CD14-positive monocyte (primary cell): ENCODE measurements around the gene CNP. TPM values are rescaled to one million over a fixed set of nuclear protein-coding genes. Genes with fewer than 3 reads are reported as not detected.
A peak's percentile ranks its signal among the peaks of the same experiment; 100 is the strongest.
"Not testable (repeated sequence)": the region's sequence is repeated elsewhere in the genome, so short reads cannot be mapped to it uniquely, and the experiment has no call there.

ENCODE experiments used
- DNase-seq, 3 donors: peaks; one replicate each; pipeline ENCODE4 v3.0.0-alpha.2; 2011 to 2022
- H2AFZ ChIP-seq: 2 replicates; pipeline ENCODE4 v1.6.0; 2012; ENCODE audit warnings: mild to moderate bottlenecking, low read depth, low read length, inconsistent platforms; ENCODE audit not compliant: insufficient read depth, poor library complexity, severe bottlenecking
- H3K27ac ChIP-seq, 2 donors: 1 replicate in 1 of 2; 2 replicates in 1 of 2; pipeline ENCODE4 v1.5.1; 2012 to 2013; ENCODE audit warnings: low read length in 2 of 2, control low read depth in 1 of 2, inconsistent platforms in 1 of 2, low read depth in 1 of 2, mild to moderate bottlenecking in 1 of 2
- H3K27me3 ChIP-seq, 2 donors: one replicate each; pipeline versions ENCODE4 v1.6.0 to v1.6.1; 2011 to 2013; ENCODE audit warnings: low read length in 2 of 2; ENCODE audit not compliant: control insufficient read depth in 2 of 2, insufficient read depth in 2 of 2
- H3K36me3 ChIP-seq, 2 donors: replicated peaks in 1 of 2; 1 replicate in 1 of 2; 2 replicates in 1 of 2; pipeline versions ENCODE4 v1.5.1 to v1.6.1; 2012 to 2013; ENCODE audit warnings: low read length in 2 of 2, control low read depth in 1 of 2, inconsistent platforms in 1 of 2, mild to moderate bottlenecking in 1 of 2; ENCODE audit not compliant: insufficient read depth in 2 of 2, control insufficient read depth in 1 of 2
- H3K4me1 ChIP-seq, 2 donors: 1 replicate in 1 of 2; 2 replicates in 1 of 2; pipeline versions ENCODE4 v1.5.1 to v1.6.1; 2012 to 2013; ENCODE audit warnings: low read length in 2 of 2, control low read depth in 1 of 2, inconsistent platforms in 1 of 2, mild to moderate bottlenecking in 1 of 2, moderate library complexity in 1 of 2; ENCODE audit not compliant: insufficient read depth in 2 of 2, control insufficient read depth in 1 of 2
- H3K4me2 ChIP-seq: replicated peaks from 2 replicates; pipeline ENCODE3; 2012; ENCODE audit warnings: low read length, moderate library complexity, mild to moderate bottlenecking; ENCODE audit not compliant: poor library complexity, severe bottlenecking; ENCODE audit errors: extremely low read depth
- H3K4me3 ChIP-seq, 3 experiments: fragments of 200-600 bp in 1 of 3; sonication (generic) in 1 of 3; replicated peaks in 1 of 3; 1 replicate in 2 of 3; 2 replicates in 1 of 3; pipeline ENCODE4 v1.5.1; 2011 to 2013; ENCODE audit warnings: low read length in 3 of 3, mild to moderate bottlenecking in 3 of 3, control low read depth in 2 of 3, low read depth in 2 of 3, inconsistent platforms in 1 of 3, moderate library complexity in 1 of 3
- H3K79me2 ChIP-seq: 2 replicates; pipeline ENCODE4 v1.6.0; 2012; ENCODE audit warnings: mild to moderate bottlenecking, control low read depth, inconsistent platforms, low read length, moderate library complexity; ENCODE audit not compliant: insufficient read depth
- H3K9ac ChIP-seq: 2 replicates; pipeline ENCODE4 v1.6.0; 2017; ENCODE audit warnings: low read length, mild to moderate bottlenecking; ENCODE audit not compliant: insufficient read depth, poor library complexity, severe bottlenecking
- H3K9me3 ChIP-seq, 2 donors: replicated peaks in 1 of 2; 1 replicate in 1 of 2; 2 replicates in 1 of 2; pipeline versions ENCODE4 v1.5.1 to v1.6.1; 2012 to 2013; ENCODE audit warnings: low read length in 2 of 2, control low read depth in 1 of 2; ENCODE audit not compliant: control insufficient read depth in 1 of 2, insufficient read depth in 1 of 2
- H4K20me1 ChIP-seq: 2 replicates; pipeline ENCODE4 v1.6.0; 2012; ENCODE audit warnings: mild to moderate bottlenecking, low read length, control low read depth, moderate library complexity; ENCODE audit not compliant: insufficient read depth
- H3K27ac Mint-ChIP-seq, 7 donors: one replicate each; pipeline ENCODE4 v1.8.0; 2020; ENCODE audit warnings: mild to moderate bottlenecking in 7 of 7, mixed read lengths in 7 of 7, moderate library complexity in 6 of 7, inconsistent platforms in 2 of 7
- H3K27me3 Mint-ChIP-seq, 3 donors: one replicate each; pipeline ENCODE4 v1.8.0; 2021 to 2022; ENCODE audit warnings: low read depth in 3 of 3, mild to moderate bottlenecking in 3 of 3, mixed read lengths in 3 of 3, moderate library complexity in 3 of 3, inconsistent platforms in 1 of 3
- H3K36me3 Mint-ChIP-seq, 2 donors: one replicate each; pipeline ENCODE4 v1.8.0; 2020; ENCODE audit warnings: mixed read lengths in 2 of 2, inconsistent platforms in 1 of 2, mild to moderate bottlenecking in 1 of 2
- H3K4me1 Mint-ChIP-seq: one replicate; pipeline ENCODE4 v1.8.0; 2020; ENCODE audit warnings: mild to moderate bottlenecking, mixed read lengths
- H3K4me3 Mint-ChIP-seq, 2 donors: one replicate each; pipeline ENCODE4 v1.8.0; 2020; ENCODE audit warnings: mild to moderate bottlenecking in 2 of 2, mixed read lengths in 2 of 2, moderate library complexity in 1 of 2
- H3K9me3 Mint-ChIP-seq, 7 donors: one replicate each; pipeline ENCODE4 v1.8.0; 2020 to 2022; ENCODE audit warnings: mixed read lengths in 7 of 7, mild to moderate bottlenecking in 6 of 7, moderate library complexity in 6 of 7, inconsistent platforms in 2 of 7
- WGBS: methylation state at CpG from one replicate; pipeline ENCODE4 v1.1.5; 2013; ENCODE audit warnings: missing lambda C conversion rate; ENCODE audit not compliant: insufficient coverage; 5-methylcytosine and 5-hydroxymethylcytosine counted together
- intact Hi-C, 2 donors: fragments of 100-400 bp; cut with micrococcal nuclease; formaldehyde crosslinking; loops; one replicate each; pipeline versions ENCODE4 v1.15.0 to v1.15.1; 2023
- polyA plus RNA-seq, 3 donors: library from polyadenylated mRNA; depleted of rRNA in 1 of 3; unstranded in 2 of 3; stranded (reverse) in 1 of 3; fragments of 300-500 nt in 2 of 3; fragments of >200 nt in 1 of 3; fragmentation: Illumina TruSeq in 2 of 3; gene quantifications; 1 replicate in 2 of 3; 2 replicates in 1 of 3; pipeline ENCODE4 v1.2.3, GENCODE V29; 2012 to 2021
- TF ChIP-seq, protein P1 (sequence below): fragments of 200-600 bp; IDR thresholded peaks from one replicate; pipeline ENCODE4 v1.8.0; 2022; ENCODE audit warnings: antibody characterized with exemption, mild to moderate bottlenecking

Gene CNP
- polyA plus RNA-seq, 3 donors = 19.0 to 50.2 (median 47.0) TPM

DNA sequence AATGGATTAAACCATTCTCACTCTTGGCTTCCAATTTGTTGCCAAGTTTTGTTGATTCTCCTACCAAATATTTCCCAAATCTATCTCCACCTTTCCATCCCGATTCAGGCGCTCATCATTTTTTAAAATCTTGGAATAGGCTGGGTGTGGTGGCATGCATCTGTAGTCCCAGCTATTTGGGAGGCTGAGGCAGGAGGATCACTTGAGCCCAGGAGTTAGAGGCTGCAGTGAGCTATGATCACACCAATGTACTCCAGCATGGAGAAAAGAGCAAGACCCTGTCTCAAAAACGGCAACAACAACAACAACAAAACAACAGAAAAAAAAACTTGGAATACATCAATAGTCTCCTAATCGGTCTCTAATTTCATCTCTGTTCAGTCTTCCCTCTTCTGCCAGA is 52.4 kb downstream of the CNP start:
- H3K36me3 ChIP-seq = peaks cover 12 to 21% of the 10 kb centered on the region in 2 donors
- H3K4me1 ChIP-seq = peaks cover 61 to 82% of the 10 kb centered on the region in 2 donors
- no peak overlapping the region for H3K4me3 ChIP-seq
- H3K9me3 ChIP-seq = no peaks in the 10 kb centered on the region
- H3K27ac ChIP-seq = no peak overlapping the region
- no peaks in the 10 kb centered on the region for H4K20me1 ChIP-seq
- peaks cover 82% of the 10 kb centered on the region for H3K79me2 ChIP-seq
- peaks cover 65% of the 10 kb centered on the region for H3K4me1 Mint-ChIP-seq
- no peak overlapping the region for H2AFZ ChIP-seq
- peaks cover 0 to 3% (median 0%) of the 10 kb centered on the region in 7 donors for H3K9me3 Mint-ChIP-seq
- no peak overlapping the region for H3K9ac ChIP-seq
- peak overlapping the region in 1 of 7 donors; percentile 72 for H3K27ac Mint-ChIP-seq
- H3K4me3 Mint-ChIP-seq = no peak overlapping the region
- intact Hi-C loops = no loop called here
- peaks cover 21 to 38% of the 10 kb centered on the region in 2 donors for H3K36me3 Mint-ChIP-seq
- H3K27me3 ChIP-seq = no peaks in the 10 kb centered on the region
- H3K27me3 Mint-ChIP-seq = no peaks in the 10 kb centered on the region
- no CpG with 5 or more reads among the region's 4 CpGs for WGBS
- TF ChIP-seq, protein P1, sequence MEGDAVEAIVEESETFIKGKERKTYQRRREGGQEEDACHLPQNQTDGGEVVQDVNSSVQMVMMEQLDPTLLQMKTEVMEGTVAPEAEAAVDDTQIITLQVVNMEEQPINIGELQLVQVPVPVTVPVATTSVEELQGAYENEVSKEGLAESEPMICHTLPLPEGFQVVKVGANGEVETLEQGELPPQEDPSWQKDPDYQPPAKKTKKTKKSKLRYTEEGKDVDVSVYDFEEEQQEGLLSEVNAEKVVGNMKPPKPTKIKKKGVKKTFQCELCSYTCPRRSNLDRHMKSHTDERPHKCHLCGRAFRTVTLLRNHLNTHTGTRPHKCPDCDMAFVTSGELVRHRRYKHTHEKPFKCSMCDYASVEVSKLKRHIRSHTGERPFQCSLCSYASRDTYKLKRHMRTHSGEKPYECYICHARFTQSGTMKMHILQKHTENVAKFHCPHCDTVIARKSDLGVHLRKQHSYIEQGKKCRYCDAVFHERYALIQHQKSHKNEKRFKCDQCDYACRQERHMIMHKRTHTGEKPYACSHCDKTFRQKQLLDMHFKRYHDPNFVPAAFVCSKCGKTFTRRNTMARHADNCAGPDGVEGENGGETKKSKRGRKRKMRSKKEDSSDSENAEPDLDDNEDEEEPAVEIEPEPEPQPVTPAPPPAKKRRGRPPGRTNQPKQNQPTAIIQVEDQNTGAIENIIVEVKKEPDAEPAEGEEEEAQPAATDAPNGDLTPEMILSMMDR = no peak
- H3K4me2 ChIP-seq = no peak overlapping the region
- DNase-seq = no peak

DNA sequence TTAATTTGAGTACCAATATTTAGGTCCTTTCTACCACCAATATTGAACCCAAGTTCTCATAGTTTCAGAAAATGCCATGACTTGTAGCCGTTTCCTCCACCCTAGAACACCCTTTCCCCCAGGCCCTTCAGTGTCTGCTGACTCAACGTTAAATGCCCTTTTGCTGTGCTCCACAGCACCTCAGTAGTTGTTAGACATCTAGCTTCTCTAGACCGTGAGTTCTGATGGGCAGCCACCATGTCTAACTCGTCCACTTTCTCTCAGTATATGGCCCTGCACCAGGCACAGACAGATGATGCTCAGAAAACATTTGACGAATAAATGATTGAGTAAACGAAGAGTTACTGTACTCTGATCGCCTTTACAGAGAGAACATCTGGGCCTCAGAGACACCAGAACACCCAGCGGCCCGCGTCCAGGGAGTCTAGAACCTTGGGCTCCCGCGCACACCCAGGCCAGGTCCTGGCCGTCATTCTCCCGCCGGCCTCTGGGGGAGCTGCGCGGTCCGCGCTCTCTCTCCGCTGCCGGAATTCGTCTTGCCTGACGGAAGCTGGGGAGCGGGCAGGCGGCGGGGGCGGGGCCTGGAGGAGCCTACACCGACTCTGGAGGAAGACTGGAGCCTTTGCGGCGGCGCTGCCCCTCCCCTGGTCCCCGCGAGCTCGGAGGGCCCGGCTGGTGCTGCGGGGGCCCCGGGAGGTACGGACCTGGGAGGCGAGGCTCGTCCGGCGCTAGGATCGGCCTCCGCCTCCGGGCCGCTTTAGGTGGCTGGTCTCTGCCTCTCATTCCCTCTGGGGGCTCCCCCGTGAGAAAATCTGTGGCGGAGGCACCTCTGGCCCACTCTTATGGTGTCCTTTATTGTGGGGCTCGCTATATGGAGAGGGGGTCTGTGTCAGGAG is 53.2 kb downstream of the CNP start, which contains the start of gene NKIRAS2:
TSS of gene NKIRAS2 (plus strand) at position 582 of the 896 bp plus-strand sequence. CDS start 1,488 bp downstream, outside the sequence.
- peak within 1 kb of the TSS; percentile 66 for H2AFZ ChIP-seq
- intact Hi-C loops = loop anchor here in 1 of 2 donors (10.0 kb wide), 1 partner anchor 165 kb away; the partner anchor contains the start of genes HCRT and KCNH4
- peak within 1 kb of the TSS; percentile 89 for H3K4me2 ChIP-seq
- H3K27ac ChIP-seq = peak within 1 kb of the TSS; percentile 66 to 90
- peaks cover 24 to 40% of the 10 kb centered on the region in 2 donors for H3K36me3 Mint-ChIP-seq
- H3K79me2 ChIP-seq = peaks cover 74% of the 10 kb centered on the region
- H3K27me3 Mint-ChIP-seq = no peaks in the 10 kb centered on the region
- no peaks in the 10 kb centered on the region for H3K9me3 ChIP-seq
- peaks cover 69 to 82% of the 10 kb centered on the region in 2 donors for H3K4me1 ChIP-seq
- TF ChIP-seq, protein P1 = peak; percentile 96
- peak; percentile 90 for DNase-seq
- H3K4me1 Mint-ChIP-seq = peaks cover 73% of the 10 kb centered on the region
- H3K4me3 Mint-ChIP-seq = peak within 1 kb of the TSS; percentile 87 to 90
- H3K27me3 ChIP-seq = no peaks in the 10 kb centered on the region
- H3K9ac ChIP-seq = peak within 1 kb of the TSS; percentile 88
- H3K9me3 Mint-ChIP-seq = peaks cover 0 to 3% (median 0%) of the 10 kb centered on the region in 7 donors
- H3K36me3 ChIP-seq = peaks cover 12 to 21% of the 10 kb centered on the region in 2 donors
- peak within 1 kb of the TSS; percentile 85 to 96 (median 90) for H3K27ac Mint-ChIP-seq
- peak within 1 kb of the TSS; percentile 90 to 98 (median 97) for H3K4me3 ChIP-seq
- 5% methylated on average over 47 of the region's 49 CpGs for WGBS
- H4K20me1 ChIP-seq = no peaks in the 10 kb centered on the region

DNA sequence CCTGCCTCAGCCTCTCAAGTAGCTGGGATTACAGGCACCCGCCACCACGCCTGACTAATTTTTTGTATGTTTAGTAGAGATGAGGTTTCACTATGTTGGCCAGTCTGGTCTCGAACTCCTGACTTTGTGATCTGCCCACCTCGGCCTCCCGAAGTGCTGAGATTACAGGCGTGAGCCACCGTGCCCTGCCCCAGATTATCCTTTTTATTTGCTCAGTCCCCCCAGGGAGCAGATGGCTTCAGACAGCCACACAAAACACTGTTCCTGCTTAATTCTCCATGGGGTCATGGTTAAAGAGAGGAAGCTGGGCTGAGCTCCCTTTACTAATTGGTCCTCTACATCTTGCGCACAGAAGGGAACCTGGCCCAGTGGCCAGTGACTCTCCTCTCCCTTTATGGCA is 54.2 kb downstream of the CNP start:
- Mint-ChIP-seq H3K36me3 (peaks cover 24 to 34% of the 10 kb centered on the region in 2 donors), H3K27ac (peak overlapping the region; percentile 85 to 96 (median 90)), H3K4me1 (peaks cover 71% of the 10 kb centered on the region), H3K4me3 (peak overlapping the region; percentile 87 to 90)
- Histone ChIP-seq H3K36me3 (peaks cover 12 to 21% of the 10 kb centered on the region in 2 donors), H3K4me2 (peak overlapping the region; percentile 89), H3K27ac (peak overlapping the region; percentile 7 to 90), H3K4me3 (peak overlapping the region; percentile 90 to 98 (median 97)), H3K4me1 (peaks cover 74 to 82% of the 10 kb centered on the region in 2 donors), H3K9ac (peak overlapping the region; percentile 88), H3K79me2 (peaks cover 68% of the 10 kb centered on the region)
- not testable (repeated sequence) for H4K20me1 ChIP-seq, DNase-seq, H3K27me3 Mint-ChIP-seq, H3K27me3 ChIP-seq, H3K9me3 ChIP-seq, H3K9me3 Mint-ChIP-seq, H2AFZ ChIP-seq
- intact Hi-C loops = loop anchor here in 1 of 2 donors (10.0 kb wide), 1 partner anchor 164 kb away; the partner anchor contains the start of genes HCRT and KCNH4
- WGBS = no CpG with 5 or more reads among the region's 8 CpGs
